K562 (cell line): ENCODE measurements around the gene UBE2D2. TPM values are rescaled to one million over a fixed set of nuclear protein-coding genes. Genes with fewer than 3 reads are reported as not detected.

Experiments used
- CEBPG ChIP-seq, 3 experiments: fragments of 200-800 bp in 1 of 3; sonication (Bioruptor generic) in 1 of 3; sonication (generic) in 1 of 3; formaldehyde crosslinking in 1 of 3; IDR thresholded peaks in 2 of 3; conservative IDR thresholded peaks in 1 of 3; 2 replicates each; pipeline versions ENCODE4 v1.6.1 to v1.8.0; 2016 to 2022; ENCODE audit warnings: missing compliant biosample characterization in 2 of 3, missing genetic modification characterization in 2 of 3, mild to moderate bottlenecking in 1 of 3, missing genetic modification reagents in 1 of 3
- DACH1 ChIP-seq: fragments of 450-650 bp; IDR thresholded peaks from 2 replicates; pipeline ENCODE4 v1.6.1; 2018; ENCODE audit not compliant: partially characterized antibody
- EGR1 ChIP-seq: fragments of 450-650 bp; conservative IDR thresholded peaks from 2 replicates; pipeline ENCODE4 v1.6.1; 2017; ENCODE audit warnings: mild to moderate bottlenecking
- ETS2 ChIP-seq: IDR thresholded peaks from 2 replicates; pipeline ENCODE4 v1.6.1; 2016; ENCODE audit warnings: borderline replicate concordance, missing genetic modification characterization, mild to moderate bottlenecking, moderate library complexity, missing compliant biosample characterization; ENCODE audit not compliant: poor library complexity, severe bottlenecking
- HDAC6 ChIP-seq: IDR thresholded peaks from 2 replicates; pipeline ENCODE4 v1.6.1; 2012; ENCODE audit warnings: low read depth, mild to moderate bottlenecking, control low read depth, inconsistent platforms, low read length, moderate library complexity
- NR3C1 ChIP-seq: sonication (generic); formaldehyde crosslinking; IDR thresholded peaks from 2 replicates; pipeline ENCODE4 v1.8.1; 2022; ENCODE audit warnings: missing genetic modification reagents
- RFX5 ChIP-seq: IDR thresholded peaks from 2 replicates; pipeline ENCODE4 v1.6.1; 2011; ENCODE audit warnings: low read depth, mild to moderate bottlenecking, improper control_type of control experiment, low read length
- XRCC3 ChIP-seq: fragments of 450-650 bp; IDR thresholded peaks from 2 replicates; pipeline ENCODE4 v1.6.1; 2017; ENCODE audit warnings: mild to moderate bottlenecking, moderate library complexity
- ZBED1 ChIP-seq: IDR thresholded peaks from 2 replicates; pipeline ENCODE4 v1.6.1; 2014
- ZBTB8A ChIP-seq: fragments of 450-650 bp; IDR thresholded peaks from 2 replicates; pipeline ENCODE4 v1.6.1; 2018; ENCODE audit warnings: mild to moderate bottlenecking, moderate library complexity; ENCODE audit not compliant: partially characterized antibody
- ZNF507 ChIP-seq: conservative IDR thresholded peaks from 2 replicates; pipeline ENCODE4 v1.6.1; 2017; ENCODE audit warnings: missing genetic modification characterization, missing compliant biosample characterization
- polyA plus RNA-seq, 8 experiments: library from polyadenylated mRNA; depleted of rRNA in 4 of 8; stranded (reverse) in 5 of 8; unstranded in 3 of 8; fragments of >200 nt; fragmentation: Nextera tagmentation in 2 of 8; fragmentation: Illumina TruSeq in 1 of 8; extraction: Ambion mirVana in 2 of 8; extraction: Trizol in 1 of 8; gene quantifications; 2 replicates each; pipeline versions ENCODE4 v1.2.1 to v1.2.3, GENCODE V29; 2011 to 2014; ENCODE audit warnings: inconsistent platforms in 1 of 8, missing spikeins in 1 of 8
- total RNA-seq, 7 experiments: library from RNA; depleted of rRNA in 6 of 7; stranded (reverse); fragments of >200 nt in 6 of 7; fragmentation: Illumina TruSeq in 2 of 7; extraction: Trizol in 2 of 7; gene quantifications; 2 replicates each; pipeline versions ENCODE4 v1.2.1 to v1.2.3, GENCODE V29; 2011 to 2021; ENCODE audit warnings: low replicate concordance in 1 of 7
- TF ChIP-seq, protein P1 (sequence below): IDR thresholded peaks from 3 replicates; pipeline ENCODE4 v1.6.1; 2011; ENCODE audit warnings: borderline replicate concordance, mild to moderate bottlenecking, moderate library complexity; ENCODE audit not compliant: insufficient read length; ENCODE audit errors: extremely low read depth
- TF ChIP-seq, protein P2 (sequence below): sonication (generic); formaldehyde crosslinking; IDR thresholded peaks from 2 replicates; pipeline ENCODE4 v1.8.1; 2023; ENCODE audit warnings: mild to moderate bottlenecking, missing genetic modification reagents, moderate library complexity
- TF ChIP-seq, protein P3 (sequence below): fragments of 250-450 bp; sonication (Bioruptor Pico); IDR thresholded peaks from 2 replicates; pipeline ENCODE4 v1.8.0; 2022; ENCODE audit warnings: moderate library complexity, mild to moderate bottlenecking, inconsistent platforms
- TF ChIP-seq, protein P4 (sequence below): sonication (generic); formaldehyde crosslinking; IDR thresholded peaks from 2 replicates; pipeline ENCODE4 v1.8.0; 2022; ENCODE audit warnings: missing genetic modification reagents, mild to moderate bottlenecking, moderate library complexity, borderline replicate concordance
- TF ChIP-seq, protein P5 (sequence below), 3 experiments: fragments of 200-800 bp in 1 of 3; fragments of 250-450 bp in 1 of 3; fragments of 450-650 bp in 1 of 3; sonication (Bioruptor Pico) in 1 of 3; sonication (Bioruptor generic) in 1 of 3; formaldehyde crosslinking in 1 of 3; IDR thresholded peaks; 2 replicates each; pipeline versions ENCODE4 v1.6.1 to v1.8.0; 2016 to 2022; ENCODE audit warnings: mild to moderate bottlenecking in 2 of 3, missing genetic modification characterization in 2 of 3, missing compliant biosample characterization in 1 of 3, moderate library complexity in 1 of 3

UBE2D2 gene
- total and polyA plus RNA-seq, 9 of the 15 experiments (the other 6 are each of a cell fraction or from before 2014, with no cell fraction given) = 53.6 to 198 (median 122) TPM

DNA sequence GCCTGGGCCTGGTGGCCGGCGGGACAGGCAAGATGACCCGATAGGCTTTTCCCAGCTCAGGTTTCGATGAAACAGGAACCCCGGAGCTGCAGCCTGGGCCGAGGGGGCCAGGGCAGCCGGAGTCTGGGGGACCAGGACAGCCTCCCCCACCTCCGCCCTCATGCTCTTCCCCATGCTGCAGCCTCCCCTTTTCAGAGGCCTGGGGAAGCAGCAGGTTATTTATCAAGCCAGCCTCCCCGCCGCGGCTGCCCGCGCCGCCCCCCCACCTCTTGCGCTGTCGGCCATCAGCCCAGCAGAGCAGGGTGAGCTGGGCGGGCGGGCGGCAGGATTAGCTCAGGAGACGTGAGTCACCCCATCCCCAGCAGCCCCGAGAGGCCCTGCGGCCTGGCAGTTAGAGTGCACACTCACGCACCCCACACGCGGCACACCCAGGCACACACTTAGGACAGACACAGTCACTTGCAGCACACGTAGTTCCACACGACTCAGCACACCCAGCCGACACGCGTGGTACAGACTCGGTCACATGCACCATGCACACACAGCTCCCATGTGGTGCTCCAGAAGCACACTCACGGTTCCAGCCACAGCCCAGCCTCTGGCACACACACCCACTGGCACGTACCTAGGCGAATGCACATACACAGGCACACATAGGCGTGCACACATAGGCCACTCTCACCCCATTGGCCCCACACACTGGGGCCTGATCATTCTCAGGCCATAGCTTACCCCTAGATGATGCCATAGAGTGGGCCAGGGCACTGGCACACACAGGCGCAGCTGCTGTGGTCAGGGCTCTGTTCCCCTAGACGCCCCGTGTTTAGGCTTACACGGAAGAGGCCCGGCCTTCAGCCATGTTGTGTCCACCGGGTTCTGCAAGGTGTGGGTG, 100.0 kb downstream of the UBE2D2 start (continued):
- TF ChIP-seq, protein P1, sequence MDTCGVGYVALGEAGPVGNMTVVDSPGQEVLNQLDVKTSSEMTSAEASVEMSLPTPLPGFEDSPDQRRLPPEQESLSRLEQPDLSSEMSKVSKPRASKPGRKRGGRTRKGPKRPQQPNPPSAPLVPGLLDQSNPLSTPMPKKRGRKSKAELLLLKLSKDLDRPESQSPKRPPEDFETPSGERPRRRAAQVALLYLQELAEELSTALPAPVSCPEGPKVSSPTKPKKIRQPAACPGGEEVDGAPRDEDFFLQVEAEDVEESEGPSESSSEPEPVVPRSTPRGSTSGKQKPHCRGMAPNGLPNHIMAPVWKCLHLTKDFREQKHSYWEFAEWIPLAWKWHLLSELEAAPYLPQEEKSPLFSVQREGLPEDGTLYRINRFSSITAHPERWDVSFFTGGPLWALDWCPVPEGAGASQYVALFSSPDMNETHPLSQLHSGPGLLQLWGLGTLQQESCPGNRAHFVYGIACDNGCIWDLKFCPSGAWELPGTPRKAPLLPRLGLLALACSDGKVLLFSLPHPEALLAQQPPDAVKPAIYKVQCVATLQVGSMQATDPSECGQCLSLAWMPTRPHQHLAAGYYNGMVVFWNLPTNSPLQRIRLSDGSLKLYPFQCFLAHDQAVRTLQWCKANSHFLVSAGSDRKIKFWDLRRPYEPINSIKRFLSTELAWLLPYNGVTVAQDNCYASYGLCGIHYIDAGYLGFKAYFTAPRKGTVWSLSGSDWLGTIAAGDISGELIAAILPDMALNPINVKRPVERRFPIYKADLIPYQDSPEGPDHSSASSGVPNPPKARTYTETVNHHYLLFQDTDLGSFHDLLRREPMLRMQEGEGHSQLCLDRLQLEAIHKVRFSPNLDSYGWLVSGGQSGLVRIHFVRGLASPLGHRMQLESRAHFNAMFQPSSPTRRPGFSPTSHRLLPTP = no peak
- TF ChIP-seq, protein P2, sequence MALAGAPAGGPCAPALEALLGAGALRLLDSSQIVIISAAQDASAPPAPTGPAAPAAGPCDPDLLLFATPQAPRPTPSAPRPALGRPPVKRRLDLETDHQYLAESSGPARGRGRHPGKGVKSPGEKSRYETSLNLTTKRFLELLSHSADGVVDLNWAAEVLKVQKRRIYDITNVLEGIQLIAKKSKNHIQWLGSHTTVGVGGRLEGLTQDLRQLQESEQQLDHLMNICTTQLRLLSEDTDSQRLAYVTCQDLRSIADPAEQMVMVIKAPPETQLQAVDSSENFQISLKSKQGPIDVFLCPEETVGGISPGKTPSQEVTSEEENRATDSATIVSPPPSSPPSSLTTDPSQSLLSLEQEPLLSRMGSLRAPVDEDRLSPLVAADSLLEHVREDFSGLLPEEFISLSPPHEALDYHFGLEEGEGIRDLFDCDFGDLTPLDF (CRISPR knock-in tag) = peak; percentile 74; the same call in 1 of the 2 replicates
- TF ChIP-seq EGR1 (peak; percentile 79), RFX5 (no peak), ETS2 (tag) (no peak), DACH1 (peak; percentile 28), XRCC3 (no peak), CEBPG (CRISPR knock-in tag; IDR thresholded peaks at IDR 0.05) (peak; percentile 66; the same call in 1 of the 2 replicates), CEBPG (tag; conservative IDR thresholded peaks at IDR 0.05 in 1 of 2, IDR thresholded peaks at IDR 0.05 in 1 of 2) (no peak), NR3C1 (CRISPR knock-in tag) (no peak), ZNF507 (tag) (no peak), ZBED1 (no peak; the same call in 1 of the 2 replicates), HDAC6 (no peak), ZBTB8A (no peak)
- TF ChIP-seq, protein P3, sequence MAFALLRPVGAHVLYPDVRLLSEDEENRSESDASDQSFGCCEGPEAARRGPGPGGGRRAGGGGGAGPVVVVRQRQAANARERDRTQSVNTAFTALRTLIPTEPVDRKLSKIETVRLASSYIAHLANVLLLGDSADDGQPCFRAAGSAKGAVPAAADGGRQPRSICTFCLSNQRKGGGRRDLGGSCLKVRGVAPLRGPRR (CRISPR knock-in tag) = no peak
- TF ChIP-seq, protein P4, sequence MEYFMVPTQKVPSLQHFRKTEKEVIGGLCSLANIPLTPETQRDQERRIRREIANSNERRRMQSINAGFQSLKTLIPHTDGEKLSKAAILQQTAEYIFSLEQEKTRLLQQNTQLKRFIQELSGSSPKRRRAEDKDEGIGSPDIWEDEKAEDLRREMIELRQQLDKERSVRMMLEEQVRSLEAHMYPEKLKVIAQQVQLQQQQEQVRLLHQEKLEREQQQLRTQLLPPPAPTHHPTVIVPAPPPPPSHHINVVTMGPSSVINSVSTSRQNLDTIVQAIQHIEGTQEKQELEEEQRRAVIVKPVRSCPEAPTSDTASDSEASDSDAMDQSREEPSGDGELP (CRISPR knock-in tag) = peak; percentile 93
- TF ChIP-seq, protein P5, sequence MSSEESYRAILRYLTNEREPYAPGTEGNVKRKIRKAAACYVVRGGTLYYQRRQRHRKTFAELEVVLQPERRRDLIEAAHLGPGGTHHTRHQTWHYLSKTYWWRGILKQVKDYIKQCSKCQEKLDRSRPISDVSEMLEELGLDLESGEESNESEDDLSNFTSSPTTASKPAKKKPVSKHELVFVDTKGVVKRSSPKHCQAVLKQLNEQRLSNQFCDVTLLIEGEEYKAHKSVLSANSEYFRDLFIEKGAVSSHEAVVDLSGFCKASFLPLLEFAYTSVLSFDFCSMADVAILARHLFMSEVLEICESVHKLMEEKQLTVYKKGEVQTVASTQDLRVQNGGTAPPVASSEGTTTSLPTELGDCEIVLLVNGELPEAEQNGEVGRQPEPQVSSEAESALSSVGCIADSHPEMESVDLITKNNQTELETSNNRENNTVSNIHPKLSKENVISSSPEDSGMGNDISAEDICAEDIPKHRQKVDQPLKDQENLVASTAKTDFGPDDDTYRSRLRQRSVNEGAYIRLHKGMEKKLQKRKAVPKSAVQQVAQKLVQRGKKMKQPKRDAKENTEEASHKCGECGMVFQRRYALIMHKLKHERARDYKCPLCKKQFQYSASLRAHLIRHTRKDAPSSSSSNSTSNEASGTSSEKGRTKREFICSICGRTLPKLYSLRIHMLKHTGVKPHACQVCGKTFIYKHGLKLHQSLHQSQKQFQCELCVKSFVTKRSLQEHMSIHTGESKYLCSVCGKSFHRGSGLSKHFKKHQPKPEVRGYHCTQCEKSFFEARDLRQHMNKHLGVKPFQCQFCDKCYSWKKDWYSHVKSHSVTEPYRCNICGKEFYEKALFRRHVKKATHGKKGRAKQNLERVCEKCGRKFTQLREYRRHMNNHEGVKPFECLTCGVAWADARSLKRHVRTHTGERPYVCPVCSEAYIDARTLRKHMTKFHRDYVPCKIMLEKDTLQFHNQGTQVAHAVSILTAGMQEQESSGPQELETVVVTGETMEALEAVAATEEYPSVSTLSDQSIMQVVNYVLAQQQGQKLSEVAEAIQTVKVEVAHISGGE (CRISPR knock-in tag; IDR thresholded peaks at IDR 0.05) = 0 out of 6 replicates have a peak, but pooled peaks of 1 of the 3 experiments have one; percentile 65
